Measurements from ENCODE around the gene ITGB1.

DNA sequence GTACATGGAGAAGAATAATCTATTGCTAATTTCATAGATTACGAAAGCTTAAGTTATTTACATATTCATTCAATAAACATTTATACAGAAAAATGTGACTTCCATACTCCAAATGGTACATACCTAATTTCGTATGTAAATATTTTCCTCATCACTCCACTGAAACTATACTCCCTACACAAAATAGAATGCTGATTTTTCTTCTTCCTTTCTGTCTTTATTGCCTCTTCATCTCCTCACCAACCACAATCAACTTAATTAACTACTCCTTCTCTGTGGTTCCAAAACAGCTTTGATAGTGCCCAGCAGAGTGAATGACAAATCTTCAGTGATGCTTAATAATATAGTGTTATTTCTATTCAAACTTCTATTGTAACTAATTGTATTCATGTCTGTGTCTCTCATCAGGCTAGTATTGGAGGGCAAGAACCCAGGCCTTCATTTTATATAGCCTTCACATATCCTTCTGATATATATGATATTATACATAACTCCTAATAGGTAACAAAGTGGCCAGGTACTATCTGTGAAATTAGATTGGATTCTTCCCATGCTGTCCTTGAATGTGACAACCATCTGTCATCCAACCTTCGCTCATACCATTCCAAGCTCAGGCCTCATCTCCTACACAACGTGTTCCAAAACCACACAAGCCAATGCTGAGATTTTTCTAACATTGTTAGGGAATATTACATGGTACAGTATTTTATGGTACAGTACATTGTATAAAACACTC lies 5.3 kb downstream of the ITGB1 start:
- TF ChIP-seq, protein P1, sequence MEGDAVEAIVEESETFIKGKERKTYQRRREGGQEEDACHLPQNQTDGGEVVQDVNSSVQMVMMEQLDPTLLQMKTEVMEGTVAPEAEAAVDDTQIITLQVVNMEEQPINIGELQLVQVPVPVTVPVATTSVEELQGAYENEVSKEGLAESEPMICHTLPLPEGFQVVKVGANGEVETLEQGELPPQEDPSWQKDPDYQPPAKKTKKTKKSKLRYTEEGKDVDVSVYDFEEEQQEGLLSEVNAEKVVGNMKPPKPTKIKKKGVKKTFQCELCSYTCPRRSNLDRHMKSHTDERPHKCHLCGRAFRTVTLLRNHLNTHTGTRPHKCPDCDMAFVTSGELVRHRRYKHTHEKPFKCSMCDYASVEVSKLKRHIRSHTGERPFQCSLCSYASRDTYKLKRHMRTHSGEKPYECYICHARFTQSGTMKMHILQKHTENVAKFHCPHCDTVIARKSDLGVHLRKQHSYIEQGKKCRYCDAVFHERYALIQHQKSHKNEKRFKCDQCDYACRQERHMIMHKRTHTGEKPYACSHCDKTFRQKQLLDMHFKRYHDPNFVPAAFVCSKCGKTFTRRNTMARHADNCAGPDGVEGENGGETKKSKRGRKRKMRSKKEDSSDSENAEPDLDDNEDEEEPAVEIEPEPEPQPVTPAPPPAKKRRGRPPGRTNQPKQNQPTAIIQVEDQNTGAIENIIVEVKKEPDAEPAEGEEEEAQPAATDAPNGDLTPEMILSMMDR (IDR thresholded peaks at IDR 0.05): no peak
- TF ChIP-seq POLR2A (IDR thresholded peaks at IDR 0.05): no peak

Data from heart left ventricle (tissue), 13 donors.